Measurements from ENCODE around the gene SLC26A9. TPM values are rescaled to one million over a fixed set of nuclear protein-coding genes. Genes with fewer than 3 reads are reported as not detected.
"Not testable (repeated sequence)": the region's sequence is repeated elsewhere in the genome, so short reads cannot be mapped to it uniquely, and the experiment has no call there.

SLC26A9 gene
- polyA plus RNA-seq, 12 donors = 0.05 to 0.27 (median 0.09) TPM; not detected in 6

DNA sequence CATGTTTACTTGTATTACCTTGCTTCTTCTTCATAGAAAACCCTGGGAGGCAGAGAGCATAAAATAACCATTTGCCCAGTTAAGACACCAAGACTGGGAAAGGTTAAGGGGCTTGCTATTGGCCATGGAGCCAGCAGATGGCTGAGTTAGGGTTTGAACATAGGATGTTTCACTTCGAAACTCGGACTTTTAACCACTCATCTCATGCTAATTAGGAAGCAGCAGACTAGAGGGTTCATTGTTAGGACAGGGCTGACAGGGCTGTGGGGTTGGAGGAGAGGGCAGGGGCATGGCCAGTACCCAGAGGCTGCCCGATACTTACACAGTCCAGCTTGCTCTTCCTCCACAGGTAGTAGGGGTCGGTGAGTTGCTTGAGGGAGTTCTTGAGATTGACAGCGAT, 17.0 kb downstream of the SLC26A9 start:
- DNase-seq = no peak

- no peak for DNase-seq
These were observed 17.5 kb downstream of the SLC26A9 start for GRCh38 chr1:205925736-205926135.

- DNase-seq = no peak
These were observed 18.8 kb downstream of the SLC26A9 start for GRCh38 chr1:205924460-205924790.

DNA sequence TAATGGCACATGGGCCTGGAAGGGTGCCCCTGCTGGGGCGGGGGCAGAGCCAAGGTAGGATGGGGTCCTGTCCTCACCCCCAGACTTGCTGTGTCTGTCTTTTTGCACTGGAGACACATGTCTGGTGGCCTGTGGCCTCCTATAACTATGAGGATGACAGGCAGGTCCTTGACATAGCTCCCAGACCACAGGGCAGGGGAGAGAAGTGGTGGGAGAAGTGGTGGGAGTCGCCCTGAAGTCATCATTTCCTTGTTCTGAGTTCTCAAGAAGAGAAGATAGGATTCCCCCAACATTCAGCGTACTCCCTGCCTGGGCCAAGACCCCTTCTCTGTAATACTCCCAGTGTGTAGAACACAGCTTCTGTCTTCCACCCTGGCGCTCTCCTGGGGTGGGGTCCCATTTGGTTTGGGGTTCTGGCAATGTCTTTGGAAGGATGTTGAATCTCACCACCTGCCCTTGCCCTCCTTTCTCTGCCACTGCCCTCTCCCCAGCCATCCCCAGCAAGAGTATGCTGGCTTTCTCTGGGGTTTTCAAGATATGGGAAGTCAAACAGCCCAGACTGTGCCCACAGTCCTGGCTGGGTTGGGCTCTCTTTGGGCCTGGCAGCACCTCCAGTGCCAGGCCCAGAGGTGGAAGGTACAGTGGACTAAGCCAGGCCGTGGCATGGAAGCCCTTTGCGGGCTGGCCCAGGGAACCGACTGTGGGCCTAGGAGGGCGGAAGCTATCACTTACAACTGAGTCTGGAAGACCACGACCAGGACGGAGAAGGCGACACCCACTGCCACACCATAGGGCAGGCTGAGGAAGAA, 19.4 kb downstream of the SLC26A9 start:
- DNase-seq = no peak

DNA sequence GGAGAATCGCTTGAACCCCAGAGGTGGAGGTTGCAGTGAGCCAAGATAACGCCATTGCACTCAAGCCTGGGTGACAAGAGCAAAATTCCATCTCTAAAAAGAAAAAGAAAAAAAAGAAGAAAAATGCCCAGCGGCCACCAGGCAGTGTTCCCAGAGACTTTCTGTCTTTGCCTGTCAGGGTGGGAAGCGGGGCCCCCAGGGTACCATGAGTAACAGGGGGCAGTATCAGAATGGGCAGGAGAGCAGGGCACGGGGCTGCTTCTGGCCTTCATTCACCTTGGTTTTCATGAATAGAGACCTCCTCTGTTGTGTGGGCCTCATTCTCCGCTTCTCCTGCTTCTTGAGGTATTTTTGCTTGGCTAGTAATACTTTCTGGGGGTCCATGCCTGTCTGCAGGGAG, 20.4 kb downstream of the SLC26A9 start:
- no peak for DNase-seq

DNA sequence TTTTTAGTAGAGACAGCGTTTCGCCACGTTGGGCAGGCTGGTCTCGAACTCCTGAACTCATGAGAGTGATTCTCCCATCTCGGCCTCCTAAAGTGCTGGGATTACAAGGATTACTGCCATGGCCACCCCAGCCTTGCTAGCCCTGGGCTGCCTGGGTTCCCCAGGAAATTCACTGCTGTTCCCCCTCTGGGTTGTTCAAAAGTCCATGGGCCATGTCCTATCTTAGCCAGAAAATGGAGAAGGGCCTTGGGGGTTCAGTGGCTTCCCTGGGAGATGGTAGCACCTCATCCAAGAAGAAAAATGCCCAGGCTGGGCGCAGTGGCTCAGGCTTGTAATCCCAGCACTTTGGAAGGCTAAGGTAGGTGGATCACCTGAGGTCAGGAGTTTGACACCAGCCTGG, 20.9 kb downstream of the SLC26A9 start:
- DNase-seq = no peak

DNA sequence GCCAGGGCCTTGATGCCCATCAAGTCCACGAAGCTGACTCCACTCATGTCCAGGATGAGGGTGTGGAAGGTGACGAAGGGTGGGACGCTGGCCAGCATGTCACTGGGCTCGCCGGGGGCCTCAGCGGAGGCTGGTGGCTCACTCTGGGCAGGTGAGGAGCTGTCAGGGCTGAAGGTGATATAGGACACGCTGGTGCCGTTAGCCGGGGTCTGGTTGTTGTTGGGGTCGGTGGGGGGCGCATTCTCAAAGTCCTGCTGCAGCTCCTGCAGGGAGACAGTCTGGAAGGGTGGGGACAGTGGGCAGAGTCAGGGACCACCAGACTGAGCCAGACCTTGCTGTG, 21.7 kb downstream of the SLC26A9 start:
- DNase-seq = no peak

- no peak for DNase-seq
These were observed 22.2 kb downstream of the SLC26A9 start for GRCh38 chr1:205920861-205921569.

DNA sequence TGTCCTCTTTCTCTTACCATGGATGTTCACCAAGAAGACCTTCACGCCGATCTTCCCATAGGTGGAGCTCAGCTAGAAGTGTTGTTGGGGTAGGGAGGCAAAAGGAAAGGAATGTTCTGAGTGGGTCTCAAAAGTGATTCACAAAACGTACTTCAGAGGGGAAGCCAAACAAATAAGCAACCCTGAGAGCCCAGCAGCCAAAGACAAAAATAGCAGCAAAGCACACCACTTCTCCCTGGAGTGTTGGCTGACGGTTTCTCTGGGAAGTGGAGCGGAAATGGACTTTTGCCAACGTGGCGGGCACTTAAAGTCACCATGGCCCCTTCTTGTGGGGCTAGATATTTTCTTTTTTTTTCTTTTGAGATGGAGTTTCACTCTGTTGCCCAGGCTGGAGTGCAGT, 23.1 kb downstream of the SLC26A9 start:
- DNase-seq = peak; percentile 29

DNA sequence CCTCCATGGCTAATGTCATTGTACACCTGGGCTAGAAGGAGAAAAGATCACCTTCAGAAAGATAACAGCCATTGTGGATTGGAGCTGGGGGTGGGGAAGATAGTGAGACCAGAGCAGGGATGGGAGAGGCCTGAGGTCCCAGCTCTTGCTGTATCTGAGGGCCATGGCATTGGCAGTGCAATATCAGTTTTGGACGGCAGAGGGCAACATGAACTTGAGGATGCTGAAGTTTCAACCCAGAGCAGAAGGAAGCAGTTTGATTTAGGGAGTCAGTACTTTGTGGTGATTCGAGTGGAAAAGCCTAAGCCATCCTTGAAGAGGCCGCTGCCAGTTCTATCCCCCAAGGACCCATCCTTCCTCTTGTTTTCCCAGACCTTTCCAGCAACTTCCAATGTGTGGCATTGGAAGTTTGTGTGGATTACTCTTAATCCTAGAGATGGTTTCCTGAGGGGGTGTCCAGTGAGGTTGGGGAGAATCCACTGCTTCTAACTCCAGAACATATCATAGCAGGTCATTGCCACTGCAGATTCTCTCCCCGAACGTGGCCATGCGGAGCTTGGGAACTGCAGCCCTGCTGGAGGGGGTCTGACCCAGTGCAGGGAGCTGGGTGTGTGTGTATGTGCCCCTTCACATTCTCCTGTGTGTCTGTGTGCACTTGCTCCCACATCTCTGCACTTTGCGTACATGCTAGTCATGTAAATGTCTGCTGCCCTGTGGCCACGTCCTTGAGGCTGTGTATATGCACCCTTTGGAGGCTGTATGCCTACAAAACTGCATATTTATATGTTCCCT, 24.1 kb downstream of the SLC26A9 start:
- peak; percentile 84 for DNase-seq

DNA sequence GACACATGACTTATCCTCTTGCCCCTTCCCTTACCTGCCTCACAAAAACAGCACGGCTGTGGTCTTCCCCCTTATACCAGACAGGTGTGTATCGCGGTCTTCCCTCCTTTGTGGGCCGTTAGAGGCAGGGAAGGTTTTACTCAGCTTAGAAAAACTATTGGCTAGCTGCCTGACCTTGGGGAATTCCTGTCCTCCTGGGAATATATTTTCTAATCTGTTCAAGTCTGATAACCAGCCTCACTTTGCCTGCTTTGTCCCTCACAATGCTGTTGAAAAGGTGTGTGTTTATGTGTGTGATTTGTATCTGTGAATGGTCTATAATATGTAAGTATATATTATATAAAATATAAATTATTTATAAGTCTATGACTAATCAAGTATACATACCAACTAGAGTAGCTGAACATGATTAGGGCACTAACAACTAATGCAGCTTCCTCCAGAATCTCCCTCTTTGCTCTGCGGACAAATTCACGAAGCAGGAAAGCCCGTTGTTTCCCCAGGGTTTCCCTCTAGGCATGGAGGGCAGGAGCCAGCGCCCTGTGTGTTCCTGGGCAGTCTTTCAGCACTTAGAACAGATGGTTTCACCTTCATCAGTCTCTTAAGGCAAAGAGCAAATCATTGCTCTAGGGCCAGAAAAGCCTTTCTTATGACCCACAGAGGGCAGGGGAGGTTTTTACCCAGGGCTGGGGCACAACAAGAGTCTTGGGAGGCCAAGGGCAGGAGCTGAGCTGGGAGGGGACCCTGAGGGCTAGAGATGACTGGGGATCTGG, 25.6 kb downstream of the SLC26A9 start:
- DNase-seq = no peak

- DNase-seq = no peak
These were observed 26.7 kb downstream of the SLC26A9 start for GRCh38 chr1:205916541-205916940.

DNA sequence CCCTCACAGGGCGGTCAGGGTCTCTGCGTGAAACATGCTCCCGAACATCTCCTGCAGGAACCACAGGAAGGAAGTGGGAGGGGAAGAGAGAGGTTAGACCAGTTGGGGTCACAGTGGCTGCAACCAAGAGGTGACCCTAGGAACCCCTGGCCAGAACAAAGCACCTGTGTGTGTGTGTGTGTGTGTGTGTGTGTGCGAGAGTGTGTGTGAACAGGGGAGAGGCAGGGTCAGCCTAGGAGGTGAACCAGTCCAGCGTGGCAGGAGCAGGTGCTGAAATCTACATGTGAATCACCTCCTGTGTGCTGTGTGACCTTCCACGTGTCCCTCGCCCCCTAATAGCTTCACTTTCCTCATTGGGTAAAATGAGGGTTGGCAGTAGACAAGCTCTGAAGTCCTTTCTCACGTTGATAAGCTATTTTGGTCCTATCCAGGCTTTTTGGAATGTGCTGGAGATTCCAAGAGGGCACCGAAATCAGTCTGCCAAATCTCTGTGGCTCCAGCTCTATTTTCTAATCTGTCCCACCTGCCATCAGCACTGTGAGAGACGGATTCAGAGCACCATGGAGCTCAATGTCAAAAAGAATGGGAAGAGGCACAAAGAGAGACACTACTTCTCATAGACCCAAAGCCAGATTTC, 27.8 kb downstream of the SLC26A9 start:
- no peak for DNase-seq

DNA sequence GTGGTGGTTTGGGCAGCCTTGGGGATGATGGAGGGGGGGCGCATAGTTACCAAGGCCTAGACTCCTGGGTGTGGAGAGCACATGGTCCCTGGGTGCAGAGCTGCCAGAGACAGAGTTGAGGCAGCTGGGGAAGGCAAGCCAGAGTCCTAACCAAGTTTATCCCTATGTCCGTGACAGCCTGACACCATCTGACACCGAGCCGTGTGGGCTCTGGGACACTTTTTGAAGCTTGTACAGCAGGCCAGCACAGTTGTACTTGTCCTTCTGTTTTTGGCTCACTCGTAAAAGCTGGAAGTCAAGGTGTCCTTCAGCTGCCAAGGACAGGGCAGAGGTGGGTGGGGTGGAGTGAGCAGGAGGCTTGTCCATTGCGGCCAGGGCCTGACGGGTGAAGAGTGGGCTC, 28.5 kb downstream of the SLC26A9 start:
- DNase-seq = no peak

- DNase-seq = no peak
These were observed 29.1 kb downstream of the SLC26A9 start for GRCh38 chr1:205914155-205914507.

DNA sequence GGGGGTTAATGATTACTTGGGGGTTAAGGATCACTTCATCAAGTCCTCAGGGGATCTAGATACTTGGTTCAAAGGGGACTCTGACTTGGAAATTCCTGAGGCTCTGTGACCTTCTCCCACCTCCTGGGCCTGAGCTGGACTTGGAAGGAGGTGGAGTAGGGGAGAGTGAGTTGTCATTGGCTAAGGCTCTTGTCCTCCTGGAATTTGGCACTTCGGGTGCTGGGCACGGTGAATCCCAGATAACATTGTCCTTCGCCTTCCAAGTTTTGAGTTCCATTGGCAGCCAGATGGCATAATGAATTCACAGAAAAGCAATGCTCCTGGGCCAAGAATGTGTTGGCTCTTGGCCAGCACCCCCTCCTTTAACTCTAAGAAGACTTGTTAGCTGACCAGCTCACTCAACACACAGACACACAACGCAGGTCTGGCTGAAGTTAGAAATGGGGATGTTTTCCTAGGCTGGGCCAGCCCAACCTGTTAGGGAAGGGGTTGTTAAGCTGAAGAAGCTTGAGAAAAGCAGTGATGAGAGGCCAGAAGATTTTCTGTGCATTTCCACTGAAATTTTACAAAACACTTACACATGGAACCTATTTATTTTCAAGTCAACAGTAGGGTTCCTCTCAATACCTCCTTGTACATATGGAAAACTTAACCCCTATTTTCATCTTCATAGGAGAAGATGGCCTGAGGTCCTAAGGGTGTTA, 29.7 kb downstream of the SLC26A9 start:
- peak; percentile 39 for DNase-seq

DNA sequence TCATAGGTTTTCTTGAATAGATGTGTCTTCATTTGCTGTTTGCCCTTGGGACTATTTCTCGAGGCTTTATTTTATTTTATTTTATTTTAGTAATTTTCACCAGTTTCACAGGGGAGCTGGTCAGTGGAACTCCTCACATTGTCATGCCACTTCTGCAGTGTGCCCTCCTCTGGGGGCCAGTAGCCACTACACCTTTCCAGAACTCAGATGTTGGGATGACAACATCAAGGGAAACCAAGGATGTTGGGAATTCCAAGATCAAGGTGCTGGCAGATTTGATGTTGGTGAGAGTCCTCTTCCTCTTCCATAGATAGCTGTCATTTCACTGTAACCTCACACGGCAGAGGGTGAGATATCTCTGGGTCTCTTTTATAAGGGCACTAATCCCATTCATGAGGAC, 35.5 kb downstream of the SLC26A9 start:
- DNase-seq = no peak

DNA sequence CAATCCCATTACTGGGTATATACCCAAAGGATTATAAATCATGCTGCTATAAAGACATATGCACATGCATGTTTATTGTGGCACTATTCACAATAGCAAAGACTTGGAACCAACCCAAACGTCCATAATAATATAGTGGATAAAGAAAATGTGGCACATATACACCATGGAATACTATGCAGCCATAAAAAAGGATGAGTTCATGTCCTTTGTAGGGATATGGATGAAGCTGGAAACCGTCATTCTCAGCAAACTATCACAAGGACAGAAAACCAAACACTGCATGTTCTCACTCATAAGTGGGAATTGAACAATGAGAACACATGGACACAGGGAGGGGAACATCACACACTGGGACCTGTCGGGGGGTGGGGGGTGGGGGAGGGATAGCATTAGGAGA, 38.2 kb downstream of the SLC26A9 start:
- not testable (repeated sequence) for DNase-seq

- DNase-seq = no peak
These were observed 46.9 kb downstream of the SLC26A9 start for GRCh38 chr1:205896351-205896750.

DNA sequence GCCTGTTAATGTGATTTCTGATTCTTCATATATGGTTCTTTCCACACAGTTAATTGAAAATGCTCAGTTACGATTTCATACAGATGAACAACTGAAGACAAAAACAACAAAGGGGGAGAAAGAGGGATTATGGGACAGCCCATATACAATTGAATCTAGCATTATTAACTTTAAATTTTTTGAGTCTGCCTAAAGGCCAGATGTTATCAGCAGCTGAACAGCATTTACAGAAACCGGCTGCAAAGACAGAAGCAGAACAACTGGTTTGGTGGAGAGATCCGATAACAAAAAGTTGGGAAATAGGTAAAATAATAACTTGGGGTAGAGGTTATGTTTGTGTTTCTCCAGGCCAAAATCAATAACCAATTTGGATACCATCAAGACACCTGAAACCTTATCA, 49.1 kb downstream of the SLC26A9 start:
- not testable (repeated sequence) for DNase-seq

DNA sequence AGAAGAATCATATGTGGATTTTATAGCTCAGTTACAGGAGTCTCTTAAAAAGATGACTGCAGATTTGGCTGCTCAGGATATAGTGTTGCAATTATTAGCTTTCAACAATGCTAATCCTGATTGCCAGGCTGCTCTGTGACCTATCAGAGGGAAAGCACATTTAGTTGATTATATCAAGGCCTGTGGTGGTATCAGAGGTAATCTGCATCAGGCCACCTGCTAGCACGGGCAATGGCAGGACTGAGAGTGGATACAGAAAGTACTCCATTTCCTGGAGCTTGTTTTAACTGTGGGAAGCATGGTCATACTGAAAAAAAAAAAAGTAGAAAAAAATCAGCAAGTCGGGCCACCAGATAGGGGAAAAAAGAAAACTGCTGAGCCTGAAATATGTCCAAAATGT, 51.1 kb downstream of the SLC26A9 start:
- DNase-seq = not testable (repeated sequence)

Measured in muscle of arm (tissue), 12 donors.